ENCODE results near the gene C12orf60. TPM values are rescaled to one million over a fixed set of nuclear protein-coding genes. Genes with fewer than 3 reads are reported as not detected.

The C12orf60 gene
- total RNA-seq (2022; extraction: Qiagen RNA extraction): 1.3 to 2.1 TPM (median 1.5 TPM) in 5 replicates

DNA sequence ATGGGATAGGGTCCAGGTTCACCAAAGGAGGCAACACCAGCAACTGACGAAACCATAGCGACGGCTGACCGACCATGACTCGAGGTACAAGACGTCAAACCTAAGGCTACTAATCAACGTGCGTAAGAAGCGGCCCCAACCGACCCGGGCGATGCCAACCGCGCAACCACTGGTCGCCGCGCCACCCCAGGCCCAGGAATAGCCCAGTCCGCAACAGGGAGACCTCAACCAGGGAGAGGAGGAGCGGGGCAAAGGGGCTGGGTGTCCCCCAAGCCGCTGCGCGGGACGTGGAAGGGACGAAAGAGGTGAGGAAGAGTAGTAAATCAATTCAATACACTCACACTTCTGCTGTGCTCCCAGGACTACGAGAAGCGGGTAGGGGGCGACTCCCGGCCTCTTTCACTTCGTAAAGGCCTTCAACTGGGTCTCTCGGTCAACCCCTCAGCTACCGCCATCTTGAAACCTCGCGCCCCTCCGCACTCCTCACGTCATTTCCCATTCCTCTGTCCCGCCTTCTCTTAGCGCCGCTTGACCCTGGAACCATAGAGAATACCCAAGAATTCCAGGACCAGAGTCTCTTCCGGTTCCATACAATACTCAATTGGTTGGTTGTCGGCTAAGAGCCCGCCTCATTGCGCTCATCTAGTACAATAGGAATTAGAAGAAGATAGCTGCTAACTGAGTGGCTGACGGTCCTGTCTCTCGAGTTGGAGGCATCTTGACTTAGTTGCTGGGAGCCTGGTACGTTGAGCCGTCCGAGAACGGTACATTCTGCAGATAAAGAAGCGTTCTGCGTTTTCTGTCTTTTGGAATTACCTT lies at the start of gene C12orf60, which contains the start of gene WBP11:
C12orf60 (plus strand) TSS at position 660 of the 819 bp plus-strand sequence. CDS start 19,266 bp downstream, outside the sequence.
WBP11 (minus strand) TSS at position 468 of the 819 bp plus-strand sequence. CDS start 2,095 bp downstream, outside the sequence.

DNA sequence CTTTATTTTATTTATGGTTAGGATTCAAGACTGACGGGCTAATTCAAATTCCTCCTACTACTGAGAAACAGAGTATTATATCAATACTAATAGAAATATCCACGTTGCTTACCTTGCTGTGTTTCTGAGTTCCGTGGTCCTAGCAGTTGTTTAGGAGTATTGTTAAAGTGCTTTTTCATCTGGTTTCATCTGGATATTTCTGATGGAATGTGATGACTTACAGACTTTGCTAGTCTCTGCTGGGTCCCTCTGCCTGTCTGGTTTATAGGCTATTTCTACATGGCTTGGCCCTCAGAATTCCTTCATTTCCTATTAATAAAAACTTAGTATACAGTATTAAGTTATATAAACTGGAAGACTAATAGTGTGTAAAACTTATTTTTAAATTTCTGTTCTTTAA lies 10.5 kb downstream of the C12orf60 start, which contains the start of gene SMCO3:
SMCO3 (minus strand) TSS at position 169 of the 400 bp plus-strand sequence. CDS start 7,502 bp downstream, outside the sequence.

GRCh38 chr12:14843425-14843887 lies 40.0 kb downstream of the C12orf60 start, which contains the start of gene ART4:
TSS of gene ART4 (minus strand) at chr12:14843526. CDS start at chr12:14843113, 413 bp downstream.

Other genes with a start within 250 kb of the C12orf60 start
- gene PLBD1, start 235.8 kb upstream of the C12orf60 start, total RNA-seq (2022; extraction: Qiagen RNA extraction): 3.9 to 6.3 TPM (median 4.8 TPM) in 5 replicates
- 0.03 TPM in 1 of 5 replicates, not detected in the others for gene GUCY2C, start 107.1 kb upstream of the C12orf60 start, total RNA-seq (2022; extraction: Qiagen RNA extraction)
- 44.8 to 56.1 TPM (median 50.4 TPM) in 5 replicates for gene WBP11, start 192 bp upstream of the C12orf60 start, total RNA-seq (2022; extraction: Qiagen RNA extraction)
- 0.05 TPM in 1 of 5 replicates, not detected in the others for gene SMCO3, start 10.5 kb downstream of the C12orf60 start, total RNA-seq (2022; extraction: Qiagen RNA extraction)
- gene ART4, start 39.9 kb downstream of the C12orf60 start, total RNA-seq (2022; extraction: Qiagen RNA extraction): 0.15 TPM in 1 of 5 replicates, not detected in the others
- not detected in 5 replicates for gene MGP, start 82.2 kb downstream of the C12orf60 start, total RNA-seq (2022; extraction: Qiagen RNA extraction)
- not detected in 5 replicates for gene ERP27, start 134.9 kb downstream of the C12orf60 start, total RNA-seq (2022; extraction: Qiagen RNA extraction)
- 0.83 to 1.5 TPM (median 1.3 TPM) in 5 replicates for gene ARHGDIB, start 157.9 kb downstream of the C12orf60 start, total RNA-seq (2022; extraction: Qiagen RNA extraction)
- not detected in 5 replicates for gene PDE6H, start 169.4 kb downstream of the C12orf60 start, total RNA-seq (2022; extraction: Qiagen RNA extraction)

Measured in A549 treated with dexamethasone at 1 μM for 4 hours (cell line).